Renal pelvis (tissue), 4 donors: ENCODE results near the gene XPNPEP2. TPM values are rescaled to one million over a fixed set of nuclear protein-coding genes. Genes with fewer than 3 reads are reported as not detected.
"Not testable (repeated sequence)": the region's sequence is repeated elsewhere in the genome, so short reads cannot be mapped to it uniquely, and the experiment has no call there.

Source experiments
- DNase-seq: peaks from one replicate; pipeline ENCODE4 v3.0.0-alpha.2; 2013
- polyA plus RNA-seq, 3 donors: library from polyadenylated mRNA; unstranded; fragments of 120-200 nt; gene quantifications; one replicate each; pipeline ENCODE4 v1.2.1, GENCODE V29; 2013; ENCODE audit not compliant: insufficient read length in 3 of 3

XPNPEP2 gene
- polyA plus RNA-seq, 3 donors = 87.7 to 93.0 (median 88.7) TPM

DNA sequence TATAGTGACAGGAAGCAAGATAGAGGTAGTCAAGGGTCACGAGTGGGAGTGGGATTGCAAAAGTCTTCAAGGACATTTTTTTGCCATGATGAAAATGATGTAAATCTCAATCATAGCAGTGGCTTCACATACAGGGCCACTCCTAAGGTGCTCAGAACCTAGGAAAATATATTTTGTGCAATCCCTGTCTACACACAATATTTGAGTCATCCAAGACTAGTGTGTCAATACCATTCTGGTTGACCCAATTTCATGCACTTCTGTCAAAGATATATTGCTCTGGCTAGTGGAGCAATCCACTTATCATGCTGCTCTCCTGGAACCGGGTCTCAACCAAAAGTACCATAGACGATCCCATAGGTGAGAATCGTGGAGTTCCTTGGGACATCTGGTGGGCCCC, 24.2 kb upstream of the XPNPEP2 start:
- DNase-seq = no peak

DNA sequence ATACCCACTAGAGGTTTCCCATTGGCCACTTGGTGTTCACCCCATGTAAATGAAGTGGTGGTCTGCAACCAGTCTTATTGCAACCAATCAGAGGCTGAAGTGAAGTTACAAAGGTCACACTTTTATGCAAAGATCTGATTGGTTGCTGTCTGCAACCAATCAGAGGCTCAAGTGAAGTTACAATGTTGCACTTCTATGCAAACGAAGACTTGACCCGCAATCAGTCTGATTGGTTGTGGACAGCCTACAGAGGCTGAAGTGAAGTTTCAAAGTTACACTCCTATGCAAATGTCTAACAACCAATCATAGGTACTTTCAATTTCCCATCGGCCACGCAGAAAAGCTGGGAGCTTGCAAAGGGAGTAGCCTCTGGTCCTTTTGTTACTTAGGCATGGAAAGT, 22.3 kb upstream of the XPNPEP2 start:
- DNase-seq = no peak

DNA sequence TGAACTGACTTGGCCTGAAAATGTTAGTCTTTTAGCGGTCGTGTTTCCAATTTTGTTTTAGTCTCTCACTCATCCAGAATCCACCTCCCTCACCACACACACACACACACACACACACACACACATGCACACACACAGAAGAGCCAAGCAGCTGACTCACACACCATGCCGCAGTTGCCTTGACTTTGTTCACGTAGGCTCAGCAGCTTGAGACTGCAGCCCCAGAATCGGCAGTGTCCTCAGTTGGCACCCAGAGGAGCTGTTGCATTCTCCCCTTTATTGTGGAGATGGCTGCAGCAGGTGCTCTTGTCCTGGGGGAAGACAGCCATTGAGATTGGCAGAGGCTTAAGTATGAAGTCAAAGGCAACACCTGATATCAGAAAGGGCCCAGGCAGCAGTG, 20.9 kb upstream of the XPNPEP2 start:
- DNase-seq = no peak

DNA sequence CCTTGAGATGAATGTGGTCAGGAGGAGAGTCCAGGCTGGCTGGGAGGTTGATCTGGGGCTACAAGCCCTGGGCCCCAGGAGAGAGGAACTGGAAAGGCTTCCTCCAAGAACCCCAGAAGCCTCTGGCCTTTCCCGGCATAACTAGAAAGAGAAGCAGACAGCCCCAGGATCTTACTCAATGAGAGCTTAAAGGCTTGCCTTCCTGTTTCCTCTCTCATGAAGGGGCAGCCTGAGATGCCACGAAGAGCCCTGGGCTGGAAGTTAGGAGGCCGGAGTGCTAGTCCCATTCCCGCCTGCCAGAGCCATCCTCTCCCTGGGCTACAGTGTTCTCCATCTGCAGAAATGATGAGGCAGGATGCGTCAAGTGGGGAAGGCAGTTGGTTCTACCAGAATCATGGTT, 20.1 kb upstream of the XPNPEP2 start:
- DNase-seq = no peak

DNA sequence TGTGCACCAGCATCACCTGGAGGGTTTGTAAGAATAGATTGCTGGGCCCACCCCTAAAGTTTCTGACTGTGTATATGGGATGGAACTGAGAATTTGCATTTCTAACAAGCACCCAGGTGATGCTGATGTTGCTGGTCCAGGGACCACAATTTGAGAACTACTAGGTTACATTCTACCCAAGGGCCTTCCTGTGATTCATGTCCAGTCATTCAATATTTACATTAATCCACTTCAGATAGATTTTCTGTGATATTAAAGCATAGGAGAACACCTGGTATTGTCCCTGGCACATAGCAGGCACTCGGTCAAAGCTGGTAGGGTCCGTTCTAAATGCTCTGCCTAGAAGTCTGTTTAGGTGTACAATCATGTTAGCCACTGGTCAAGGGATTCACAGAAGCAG, 19.5 kb upstream of the XPNPEP2 start:
- no peak for DNase-seq

DNA sequence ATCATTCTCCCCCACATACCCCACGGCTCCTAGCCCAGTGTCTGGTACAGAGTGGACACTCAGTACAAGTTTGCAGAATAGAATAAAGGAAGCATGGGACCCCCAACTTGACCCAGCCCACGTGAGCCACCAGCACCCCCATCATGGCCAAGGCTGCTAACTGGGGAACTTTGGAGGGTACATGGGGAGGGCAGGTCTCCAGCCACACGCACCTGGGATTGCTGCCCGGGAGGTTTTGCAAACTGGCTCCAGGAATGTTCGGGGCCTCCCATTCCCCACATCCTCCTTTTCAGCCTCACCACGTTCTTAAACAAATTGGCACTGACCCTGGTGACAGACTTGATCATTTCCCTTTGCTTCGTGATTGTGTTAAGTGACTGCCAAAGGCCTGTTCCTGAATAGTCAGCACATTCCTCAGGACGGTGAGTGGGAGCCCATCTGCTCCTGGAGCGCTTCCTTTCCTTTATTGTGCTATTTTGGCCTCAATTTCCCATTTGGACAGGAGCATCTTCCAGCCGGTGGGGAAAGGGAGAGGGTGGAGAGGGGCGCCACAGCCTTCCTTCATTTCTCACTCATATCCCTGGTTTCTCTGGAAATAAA, 18.7 kb upstream of the XPNPEP2 start:
- no peak for DNase-seq

DNA sequence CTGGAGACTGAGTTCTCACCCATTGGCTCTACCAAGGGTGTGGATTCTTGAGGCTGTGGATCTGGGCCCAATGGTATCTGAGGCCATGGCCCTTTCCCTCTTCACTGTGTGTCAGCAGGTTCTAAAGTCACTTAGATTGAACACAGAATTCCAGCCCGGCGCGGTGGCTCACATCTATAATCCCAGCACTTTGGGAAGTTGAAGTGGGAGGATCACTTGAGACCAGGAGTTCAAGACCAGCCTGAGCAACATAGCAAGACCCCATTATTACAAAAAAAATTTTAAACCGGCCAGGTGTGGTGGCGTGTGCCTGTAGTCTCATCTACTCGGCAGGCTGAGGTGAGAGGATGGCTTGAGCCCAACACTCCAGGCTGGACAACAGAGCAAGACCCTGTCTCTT, 18.0 kb upstream of the XPNPEP2 start:
- no peak for DNase-seq

DNA sequence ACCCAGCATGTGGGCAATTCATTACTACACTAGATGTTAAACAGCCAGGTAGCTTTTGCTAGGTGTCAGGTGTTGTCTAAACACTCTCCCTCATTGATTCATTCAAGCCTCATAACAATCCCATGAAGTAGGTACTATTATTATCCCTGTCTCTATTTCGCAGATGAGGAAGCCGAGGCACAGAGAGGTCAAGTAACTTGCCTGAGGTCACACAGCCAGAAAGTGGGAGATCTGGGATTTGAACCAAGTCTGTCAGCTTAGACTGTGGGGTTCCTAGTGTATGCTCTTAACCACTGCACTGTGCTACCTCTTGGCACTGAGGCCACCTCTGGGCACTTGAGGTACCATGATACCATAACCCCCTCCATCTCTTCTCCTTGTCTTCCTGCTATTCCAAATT, 17.4 kb upstream of the XPNPEP2 start:
- DNase-seq = no peak

DNA sequence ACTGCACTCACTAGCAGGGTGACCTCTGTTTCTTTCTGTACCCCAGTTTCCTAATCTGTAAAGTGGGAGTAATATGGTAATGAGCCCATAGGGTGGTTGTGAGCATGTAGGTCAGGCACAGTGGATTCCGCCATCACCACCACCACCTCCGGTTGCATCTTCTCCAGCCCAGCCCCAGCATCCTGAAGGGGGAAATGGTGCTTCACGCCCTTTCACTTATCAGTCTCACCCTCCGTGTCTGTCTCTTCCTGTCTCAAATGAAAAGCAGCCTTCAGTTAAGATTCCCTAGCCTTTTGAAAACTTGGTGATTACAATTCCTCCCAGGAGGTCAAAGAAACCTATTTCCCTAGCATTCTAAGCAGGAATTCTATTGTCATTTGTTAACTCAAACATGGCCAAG, 16.9 kb upstream of the XPNPEP2 start:
- no peak for DNase-seq

DNA sequence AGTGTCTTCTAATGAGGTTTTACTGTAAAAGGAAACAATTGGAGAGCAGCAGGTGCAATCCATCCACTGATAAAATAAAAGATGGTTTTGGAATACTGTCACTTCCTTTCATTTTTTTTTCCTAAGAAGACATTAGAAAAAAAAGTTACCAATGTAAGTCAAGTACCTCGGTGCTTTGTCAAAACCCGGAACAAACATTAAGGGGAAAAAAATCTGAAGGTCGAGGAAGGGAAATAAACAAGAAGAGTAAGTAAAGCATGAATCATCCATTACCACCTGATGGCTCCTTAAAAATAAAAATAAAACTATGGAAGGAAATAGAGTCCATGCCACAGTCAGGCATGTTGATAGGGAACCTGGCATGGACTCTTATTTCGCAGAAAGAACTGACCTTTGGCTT, 15.3 kb upstream of the XPNPEP2 start:
- DNase-seq = no peak

DNA sequence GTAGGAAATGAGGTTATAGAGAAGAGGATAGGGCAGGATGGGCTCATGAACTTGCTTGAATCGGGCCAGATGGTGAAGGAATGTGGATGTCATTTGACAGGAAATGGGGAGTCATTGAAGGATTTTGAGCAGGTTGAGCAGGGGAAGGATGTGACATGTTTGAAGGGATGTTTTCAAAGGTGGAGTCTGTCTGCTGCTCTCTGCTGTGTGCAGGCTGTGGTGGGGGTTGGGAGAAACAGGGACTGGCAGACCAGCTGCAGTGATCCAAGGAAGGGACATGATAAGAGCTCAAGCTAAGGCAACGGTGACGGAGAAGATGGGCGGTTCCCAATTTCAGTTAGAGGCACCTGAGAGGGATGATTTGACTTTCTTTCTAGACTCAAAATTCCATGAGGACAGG, 14.0 kb upstream of the XPNPEP2 start:
- DNase-seq = no peak

DNA sequence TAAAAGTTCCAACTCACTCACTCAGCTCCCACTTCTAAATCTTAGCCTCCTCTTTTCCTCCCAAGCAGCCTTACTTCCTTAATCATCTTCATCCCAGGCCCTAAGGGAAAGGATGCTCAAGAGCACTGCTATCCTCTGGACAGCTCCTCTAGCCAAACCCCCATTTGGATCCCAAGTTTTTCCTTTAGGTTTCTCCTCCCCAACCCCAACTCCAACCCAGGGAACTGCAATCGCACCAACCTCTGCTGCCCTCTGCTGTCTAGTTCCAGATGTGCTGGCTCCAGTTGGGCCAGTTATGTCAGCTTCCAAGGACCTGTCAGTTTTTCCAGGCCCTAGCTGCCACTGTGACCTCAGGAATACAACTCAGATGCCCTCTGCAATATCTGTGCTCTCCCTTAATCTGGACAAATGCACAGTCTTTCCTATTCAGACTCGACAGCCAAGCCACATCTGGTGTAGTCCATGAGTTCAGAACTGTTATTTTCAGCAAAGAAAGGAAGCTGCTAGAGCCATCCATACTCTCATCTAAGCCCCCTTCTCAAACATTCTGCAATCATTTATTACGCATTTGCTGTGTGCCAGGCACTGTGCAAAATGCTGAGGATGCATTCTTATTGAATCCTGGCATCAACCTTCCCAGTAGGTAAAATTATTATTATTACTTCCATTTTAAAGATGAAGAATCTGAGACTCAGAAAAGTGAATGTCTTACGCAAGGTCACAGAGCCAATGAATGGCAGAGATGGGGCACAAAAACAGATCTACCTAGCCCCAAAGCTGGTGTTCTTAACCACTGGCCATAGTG, 12.3 kb upstream of the XPNPEP2 start:
- peak; percentile 29 for DNase-seq

DNA sequence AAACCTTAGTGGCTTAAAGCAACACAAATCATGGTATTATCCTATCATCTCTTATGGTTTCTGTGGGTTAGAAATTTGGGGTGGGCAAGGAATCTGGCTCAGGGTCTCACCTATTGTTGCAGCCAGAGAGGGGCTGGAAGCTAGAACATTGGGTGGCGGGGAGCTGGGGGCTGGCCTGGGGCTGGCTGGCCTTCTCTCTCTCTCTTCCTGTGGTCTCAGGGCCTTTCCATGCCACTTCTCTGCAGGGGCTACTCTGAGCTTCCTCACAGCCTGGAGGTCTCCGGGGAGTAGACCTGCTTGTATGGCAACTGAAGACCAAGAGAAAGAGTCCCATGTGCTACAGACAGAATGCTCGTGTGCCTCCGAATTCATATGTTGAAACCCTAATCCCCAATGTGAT, 10.7 kb upstream of the XPNPEP2 start:
- no peak for DNase-seq

DNA sequence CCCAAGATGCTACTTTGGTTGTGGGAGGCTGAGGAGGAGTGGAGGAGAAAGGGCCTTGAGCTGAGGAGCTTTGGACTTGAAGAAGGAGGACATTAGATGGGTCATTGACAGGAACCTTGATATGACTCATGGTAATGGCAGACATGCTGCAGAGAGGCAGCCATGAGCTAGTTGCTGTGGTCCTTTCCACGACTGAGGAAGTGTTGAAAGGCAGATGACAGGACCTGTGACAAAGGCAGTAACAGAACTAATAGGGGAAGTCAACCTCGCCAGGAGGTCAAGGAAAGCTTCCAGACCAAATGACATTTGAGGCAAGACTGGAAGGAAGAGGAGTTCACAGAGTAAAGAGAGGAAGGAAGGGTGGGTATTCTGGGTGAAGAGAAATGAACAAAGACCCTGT, 7.6 kb upstream of the XPNPEP2 start:
- DNase-seq = no peak

DNA sequence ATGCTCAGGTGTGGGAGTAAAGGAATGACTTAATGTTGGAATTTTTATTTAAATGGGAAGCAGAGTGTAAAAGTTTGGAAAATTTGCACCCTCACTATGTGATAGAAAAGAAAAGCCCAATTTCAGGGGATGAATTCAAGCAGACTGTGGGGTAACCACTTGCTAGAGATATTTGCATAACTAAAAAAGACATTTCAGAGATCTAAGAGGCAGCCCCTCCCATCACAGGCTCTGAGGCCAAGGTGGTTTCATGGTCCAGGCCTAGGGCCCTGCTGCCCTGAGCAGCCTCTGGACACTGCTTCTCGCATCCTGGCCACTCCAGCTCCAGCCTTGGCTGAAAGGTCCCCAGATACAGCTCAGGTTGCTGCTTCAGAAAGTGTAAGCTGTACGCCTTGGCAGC, 5.9 kb upstream of the XPNPEP2 start:
- DNase-seq = no peak

DNA sequence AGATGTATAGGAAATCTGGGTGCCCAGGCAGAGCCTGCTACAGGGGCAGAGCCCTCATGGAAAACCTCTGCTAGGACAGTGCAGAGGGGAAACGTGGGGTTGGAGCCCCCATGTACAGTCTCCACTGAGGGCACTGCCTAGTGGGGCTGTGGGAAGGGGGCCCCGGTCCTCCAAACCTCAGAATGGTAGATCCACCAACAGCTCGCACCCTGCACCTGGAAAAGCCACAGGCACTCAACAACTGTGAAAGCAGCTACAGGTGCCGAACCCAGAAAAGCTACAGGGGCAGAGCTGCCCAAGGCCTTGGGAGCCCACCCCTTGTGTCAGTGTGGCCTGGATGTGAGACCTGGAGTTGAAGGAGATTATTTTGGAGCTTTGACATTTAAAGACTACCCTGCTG, 5.4 kb upstream of the XPNPEP2 start:
- no peak for DNase-seq

DNA sequence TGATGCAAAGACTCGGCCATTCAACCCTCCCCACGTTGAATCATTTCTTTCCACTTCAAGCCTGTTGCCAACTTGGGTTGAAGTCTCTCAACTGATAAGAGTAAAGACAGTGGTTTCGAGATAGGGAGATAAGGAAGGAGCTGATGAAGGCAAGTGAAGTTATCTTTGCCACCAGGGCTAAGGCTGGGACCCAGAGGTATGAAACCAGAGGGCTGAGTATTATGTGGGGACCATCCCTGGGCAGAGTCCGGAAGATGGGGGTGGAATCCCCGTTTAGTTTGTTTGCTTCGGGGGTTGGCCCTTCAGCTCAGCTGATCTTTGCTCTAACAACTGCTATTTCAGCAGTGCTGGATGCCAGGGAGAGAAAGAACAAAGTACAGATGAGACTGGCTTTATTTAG, 2.3 kb upstream of the XPNPEP2 start:
- DNase-seq = no peak

DNA sequence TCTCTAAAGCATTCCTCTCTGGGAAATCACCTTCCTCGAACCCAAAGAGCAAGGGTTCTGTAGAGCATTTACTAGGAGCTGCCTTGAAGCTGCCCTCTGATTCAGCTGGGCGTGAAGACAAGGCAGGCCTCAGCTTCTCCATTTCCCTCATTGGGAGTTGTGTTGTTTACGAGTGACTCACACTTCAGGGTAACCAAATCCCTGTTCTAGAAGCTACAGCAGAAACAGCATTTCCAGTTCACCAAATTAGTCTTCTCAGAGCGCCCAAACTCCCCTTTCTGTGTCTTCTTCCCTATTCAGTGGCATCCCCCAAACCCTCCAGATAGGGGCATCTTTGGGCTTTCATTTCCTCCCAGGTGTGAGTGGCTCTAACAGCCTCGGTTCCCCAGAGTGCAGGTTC, 863 bp upstream of the XPNPEP2 start:
- no peak for DNase-seq

DNA sequence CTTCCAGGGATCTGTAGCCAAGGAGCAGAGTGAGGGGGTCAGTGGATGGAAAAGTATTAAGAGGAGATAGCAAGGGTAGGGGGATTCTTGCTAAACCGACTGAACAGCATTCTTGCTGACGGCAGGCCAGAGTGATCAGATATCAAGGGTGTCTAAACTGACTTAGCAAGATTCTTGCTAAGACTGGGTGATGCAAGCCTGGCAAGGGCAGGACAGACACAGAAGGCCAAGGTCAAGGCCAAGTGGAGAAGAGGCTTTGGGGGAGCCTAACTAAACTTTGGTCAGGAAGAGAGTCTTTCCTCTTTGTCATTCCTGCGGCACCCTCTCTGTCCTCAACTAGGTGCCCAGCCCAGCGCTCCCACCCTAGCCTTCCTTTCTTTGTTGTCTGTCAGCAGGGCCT, 799 bp downstream of the XPNPEP2 start:
- DNase-seq = no peak

DNA sequence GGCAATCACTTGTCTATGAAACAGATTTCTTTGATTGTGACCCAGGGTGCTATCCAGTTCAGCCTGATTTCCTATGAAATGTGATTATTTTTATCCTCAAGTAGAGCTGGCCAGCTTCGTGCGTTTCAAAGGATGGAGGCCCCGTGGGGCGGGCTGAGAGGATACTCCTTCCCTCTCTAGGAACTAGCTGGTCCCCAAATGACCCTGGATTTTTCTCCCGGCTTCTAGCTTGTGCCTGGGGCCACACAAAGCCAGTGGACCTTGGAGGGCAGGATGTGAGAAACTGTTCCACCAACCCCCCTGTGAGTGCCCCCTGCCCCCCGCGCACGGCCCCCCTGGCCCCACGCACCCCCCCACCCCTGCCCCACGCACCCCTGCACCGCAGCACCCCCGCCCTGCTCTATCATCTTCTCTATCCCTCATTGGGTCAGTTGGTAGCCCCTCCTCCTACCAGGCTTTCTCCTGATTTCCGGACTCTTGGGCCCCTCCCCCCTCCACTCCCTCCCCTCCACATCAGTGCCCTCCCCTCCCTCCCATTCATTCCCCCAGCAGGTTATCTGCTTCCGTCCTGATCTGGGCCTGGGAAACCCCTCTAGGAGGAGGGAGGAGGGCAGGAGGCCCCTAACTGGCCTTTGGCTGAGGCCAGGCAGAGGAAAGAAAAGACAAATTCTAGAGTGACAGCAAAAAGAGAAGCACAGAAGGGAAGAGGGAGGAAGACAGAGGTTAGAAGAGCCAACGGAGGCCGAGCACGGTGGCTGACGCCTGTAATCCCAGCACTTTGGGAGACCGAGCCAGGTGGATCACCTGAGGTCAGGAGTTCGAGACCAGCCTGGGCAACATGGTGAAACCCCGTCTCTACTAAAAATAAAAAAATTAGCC, 3.3 kb downstream of the XPNPEP2 start:
- no peak for DNase-seq

DNA sequence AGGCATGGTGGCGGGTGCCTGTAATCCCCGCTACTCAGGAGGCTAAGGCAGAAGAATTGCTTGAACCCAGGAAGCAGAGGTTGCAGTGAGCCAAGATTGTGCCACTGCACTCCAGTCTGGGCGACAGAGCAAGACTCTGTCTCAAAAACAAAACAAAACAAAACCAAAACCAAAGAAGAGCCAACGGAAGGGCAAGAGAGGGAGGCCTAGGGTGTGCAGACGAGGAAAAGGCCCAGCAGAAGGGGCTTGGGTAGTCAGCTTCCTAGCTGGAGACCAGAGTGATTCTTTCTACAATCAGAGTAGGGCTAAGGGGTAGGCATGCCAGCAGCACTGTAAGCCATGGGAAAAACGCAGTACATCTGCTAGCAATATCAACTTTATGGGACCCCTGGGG, 4.0 kb downstream of the XPNPEP2 start:
- not testable (repeated sequence) for DNase-seq

DNA sequence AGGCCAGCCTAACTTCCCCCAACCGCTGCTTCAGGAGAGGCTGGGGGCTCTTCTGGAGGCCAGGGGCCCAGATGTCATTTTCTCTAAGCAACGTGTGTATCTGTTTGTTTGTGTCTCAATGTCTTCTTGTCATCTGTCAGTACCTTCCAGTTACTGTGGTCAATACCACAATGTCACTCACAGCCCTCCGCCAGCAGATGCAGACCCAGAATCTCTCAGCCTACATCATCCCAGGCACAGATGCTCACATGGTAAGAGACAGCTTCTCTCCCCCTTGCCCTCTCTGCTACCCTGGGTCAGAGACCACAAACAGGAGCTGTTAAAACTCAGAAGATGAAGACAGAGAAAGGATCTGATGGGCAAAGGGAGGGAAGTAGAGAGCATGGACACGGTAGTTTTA, 5.0 kb downstream of the XPNPEP2 start:
- DNase-seq = no peak

DNA sequence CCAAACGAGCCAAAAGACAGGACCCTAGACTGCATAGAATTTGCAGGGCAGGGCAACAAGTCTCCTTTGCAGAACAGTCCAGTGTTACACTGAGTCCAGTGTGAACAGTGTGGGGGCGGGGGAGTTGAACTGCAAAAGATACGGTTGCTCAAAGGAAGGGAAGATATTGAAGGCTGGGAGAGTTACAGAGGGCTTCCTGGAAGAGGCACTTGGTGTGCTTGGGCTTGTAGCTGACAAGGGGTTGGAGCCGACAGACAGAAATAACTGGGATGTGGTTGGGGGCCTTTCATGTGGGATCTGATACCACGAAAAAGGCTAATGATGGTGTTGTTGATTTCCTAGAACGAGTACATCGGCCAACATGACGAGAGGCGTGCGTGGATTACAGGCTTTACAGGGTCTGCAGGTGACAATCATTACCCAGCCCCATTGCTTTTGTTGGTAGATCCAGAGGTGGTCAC, 6.1 kb downstream of the XPNPEP2 start:
- DNase-seq = no peak
